Endothelial cell of umbilical vein (primary cell): ENCODE data around the gene DUSP22.

Source experiments
- CTCF ChIP-seq, 2 donors: IDR thresholded peaks; 1 replicate in 1 of 2; 2 replicates in 1 of 2; pipeline ENCODE4 v1.5.1; 2011; ENCODE audit warnings: low read length in 2 of 2, mild to moderate bottlenecking in 2 of 2, moderate library complexity in 2 of 2, control low read depth in 1 of 2, inconsistent platforms in 1 of 2, low read depth in 1 of 2; ENCODE audit not compliant: insufficient read depth in 1 of 2; ENCODE audit errors: extremely low read depth in 1 of 2
- EZH2 ChIP-seq: IDR thresholded peaks from 2 replicates; pipeline ENCODE4 v1.6.1; 2012; ENCODE audit warnings: borderline replicate concordance, low read depth, mild to moderate bottlenecking, moderate library complexity, low read length, inconsistent platforms; ENCODE audit not compliant: severe bottlenecking
- FOS ChIP-seq: IDR thresholded peaks from 2 replicates; pipeline ENCODE4 v1.6.1; 2011; ENCODE audit warnings: mild to moderate bottlenecking, low read length, moderate library complexity, borderline replicate concordance; ENCODE audit not compliant: insufficient read depth
- GATA2 ChIP-seq: IDR thresholded peaks from 2 replicates; pipeline ENCODE4 v1.7.0; 2011; ENCODE audit warnings: low read depth, mild to moderate bottlenecking, moderate library complexity, mixed read lengths, low read length; ENCODE audit not compliant: insufficient read length, insufficient read depth
- JUN ChIP-seq: IDR thresholded peaks from 2 replicates; pipeline ENCODE4 v1.6.1; 2011; ENCODE audit warnings: borderline replicate concordance, low read depth; ENCODE audit not compliant: insufficient read length, insufficient read depth
- MYC ChIP-seq: IDR thresholded peaks from one replicate; pipeline ENCODE4 v1.6.1; 2011; ENCODE audit warnings: mild to moderate bottlenecking, low read depth, low read length
- POLR2A ChIP-seq: IDR thresholded peaks from 2 replicates; pipeline ENCODE4 v1.6.1; 2012; ENCODE audit warnings: low read depth, mild to moderate bottlenecking, control low read depth, low read length
- POLR2AphosphoS5 ChIP-seq: IDR thresholded peaks from 2 replicates; pipeline ENCODE4 v1.6.1; 2012; ENCODE audit warnings: low read depth, mild to moderate bottlenecking, control low read depth, low read length, moderate library complexity; ENCODE audit not compliant: insufficient read depth
- TF ChIP-seq, protein P1 (sequence below): IDR thresholded peaks from 2 replicates; pipeline ENCODE4 v1.6.1; 2011; ENCODE audit not compliant: insufficient read depth, insufficient read length

DNA sequence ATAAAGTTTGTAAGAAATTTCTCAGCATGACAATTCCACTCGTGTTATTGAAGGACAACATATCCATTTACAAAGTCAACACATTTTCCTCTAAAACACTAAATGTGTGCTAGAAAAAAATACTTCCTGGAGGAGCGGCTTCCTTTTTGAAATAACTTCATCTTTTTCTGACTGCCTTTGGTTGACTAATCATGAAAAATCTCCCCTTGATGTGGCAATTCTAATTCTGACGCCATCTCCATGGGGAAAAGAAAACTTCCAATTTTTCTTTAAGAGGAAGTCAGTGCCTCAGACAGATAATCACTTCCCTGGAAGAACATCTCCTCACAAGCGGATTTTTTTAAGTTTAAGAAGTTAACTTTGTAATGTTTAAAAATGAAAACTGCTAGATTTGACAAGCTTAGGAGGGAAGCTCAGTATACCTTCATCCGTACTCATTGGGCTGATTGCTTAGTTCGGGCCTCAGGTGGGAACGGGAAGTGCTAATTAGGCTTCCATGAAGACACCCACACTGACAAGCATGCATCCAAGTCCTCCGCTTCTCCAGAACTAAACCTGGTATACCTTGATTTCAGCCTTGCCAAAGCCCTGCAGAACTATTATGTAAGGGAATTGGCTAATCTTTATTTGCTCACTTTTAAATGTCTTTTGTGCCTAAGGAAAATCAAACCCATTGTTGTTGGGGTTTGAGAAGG is 35.1 kb upstream of the DUSP22 start:
- TF ChIP-seq CTCF (IDR thresholded peaks at IDR 0.05; ENCODE audit: extremely low read depth in 1 of 2, insufficient read depth in 1 of 2, low read depth in 1 of 2, low read length in 2 of 2) (no peak), FOS (no peak), POLR2AphosphoS5 (no peak), EZH2 (no peak), POLR2A (no peak), MYC (no peak), JUN (no peak), GATA2 (no peak)
- TF ChIP-seq, protein P1, sequence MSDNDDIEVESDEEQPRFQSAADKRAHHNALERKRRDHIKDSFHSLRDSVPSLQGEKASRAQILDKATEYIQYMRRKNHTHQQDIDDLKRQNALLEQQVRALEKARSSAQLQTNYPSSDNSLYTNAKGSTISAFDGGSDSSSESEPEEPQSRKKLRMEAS = no peak
